NCI-H774 (cell line): ENCODE results near the gene PRG3.

Experiments
- DNase-seq: peaks from one replicate; lab custom pipeline; 2025; lab: John Stamatoyannopoulos, UW

PRG3 gene

GRCh38 chr11:57380975-57381374 is at the start of gene PRG3:
TSS of gene PRG3 (minus strand) at chr11:57381150. CDS start at chr11:57380708, 442 bp downstream.
- DNase-seq, result no peak

- DNase-seq, result peak; percentile 32
Observed at GRCh38 chr11:57429946-57430345, 49.0 kb upstream of the PRG3 start.

GRCh38 chr11:57428643-57429042 is 47.7 kb upstream of the PRG3 start:
- DNase-seq, result no peak

GRCh38 chr11:57427727-57428082 is 46.8 kb upstream of the PRG3 start:
- no peak for DNase-seq

GRCh38 chr11:57426929-57427726 is 46.2 kb upstream of the PRG3 start, which contains the start of gene SLC43A3:
TSS of gene SLC43A3 (minus strand) at chr11:57427121. CDS start at chr11:57426172, 949 bp downstream.
- DNase-seq, result no peak

GRCh38 chr11:57426439-57426928 is 45.5 kb upstream of the PRG3 start:
- no peak for DNase-seq

- DNase-seq, result no peak
Observed at GRCh38 chr11:57425565-57426438, 44.9 kb upstream of the PRG3 start.

GRCh38 chr11:57424792-57425564 is 44.0 kb upstream of the PRG3 start:
- no peak for DNase-seq

- DNase-seq, result no peak
Observed at GRCh38 chr11:57424137-57424791, 43.3 kb upstream of the PRG3 start.

GRCh38 chr11:57422669-57423068 is 41.7 kb upstream of the PRG3 start:
- no peak for DNase-seq

GRCh38 chr11:57421805-57422204 is 40.9 kb upstream of the PRG3 start:
- DNase-seq, result no peak

GRCh38 chr11:57421066-57421465 is 40.1 kb upstream of the PRG3 start:
- no peak for DNase-seq

GRCh38 chr11:57419146-57419545 is 38.2 kb upstream of the PRG3 start:
- DNase-seq, result no peak

GRCh38 chr11:57418131-57418530 is 37.2 kb upstream of the PRG3 start:
- DNase-seq, result no peak

GRCh38 chr11:57417056-57417455 is 36.1 kb upstream of the PRG3 start:
- DNase-seq, result no peak

GRCh38 chr11:57416436-57416835 is 35.5 kb upstream of the PRG3 start:
- no peak for DNase-seq

GRCh38 chr11:57414612-57415212 is 33.8 kb upstream of the PRG3 start:
- DNase-seq, result no peak

GRCh38 chr11:57413681-57414080 is 32.7 kb upstream of the PRG3 start:
- no peak for DNase-seq

- DNase-seq, result no peak
Observed at GRCh38 chr11:57410287-57410686, 29.3 kb upstream of the PRG3 start.

GRCh38 chr11:57409321-57410100 is 28.6 kb upstream of the PRG3 start:
- DNase-seq, result no peak
